HG03460 (cell line): Measurements from ENCODE around the gene CDHR1.

Source experiments
- ATAC-seq: cut with Tn5 transposase; IDR thresholded peaks from one replicate; pipeline ENCODE4 v1.9.1; 2021; ENCODE audit not compliant: unreplicated experiment

The CDHR1 gene

GRCh38 chr10:84257343-84258020 lies 63.1 kb downstream of the CDHR1 start:
- ATAC-seq = no peak

GRCh38 chr10:84258034-84258695 lies 63.8 kb downstream of the CDHR1 start:
- ATAC-seq = no peak

- no peak for ATAC-seq
Observed at GRCh38 chr10:84261236-84261915, 67.0 kb downstream of the CDHR1 start.

- no peak for ATAC-seq
Observed at GRCh38 chr10:84262190-84262956, 68.0 kb downstream of the CDHR1 start.

- no peak for ATAC-seq
Observed at GRCh38 chr10:84263716-84264115, 69.4 kb downstream of the CDHR1 start.

GRCh38 chr10:84264611-84265141 lies 70.3 kb downstream of the CDHR1 start:
- ATAC-seq = peak; percentile 85

GRCh38 chr10:84265418-84265817 lies 71.1 kb downstream of the CDHR1 start:
- ATAC-seq = no peak

GRCh38 chr10:84267503-84268126 lies 73.3 kb downstream of the CDHR1 start:
- ATAC-seq = no peak

GRCh38 chr10:84269162-84269561 lies 74.8 kb downstream of the CDHR1 start:
- no peak for ATAC-seq
